Measurements from ENCODE around the gene PNMA6F. TPM values are rescaled to one million over a fixed set of nuclear protein-coding genes. Genes with fewer than 3 reads are reported as not detected.

PNMA6F gene
- total RNA-seq, 4 donors from 2014 or later: not detected

DNA sequence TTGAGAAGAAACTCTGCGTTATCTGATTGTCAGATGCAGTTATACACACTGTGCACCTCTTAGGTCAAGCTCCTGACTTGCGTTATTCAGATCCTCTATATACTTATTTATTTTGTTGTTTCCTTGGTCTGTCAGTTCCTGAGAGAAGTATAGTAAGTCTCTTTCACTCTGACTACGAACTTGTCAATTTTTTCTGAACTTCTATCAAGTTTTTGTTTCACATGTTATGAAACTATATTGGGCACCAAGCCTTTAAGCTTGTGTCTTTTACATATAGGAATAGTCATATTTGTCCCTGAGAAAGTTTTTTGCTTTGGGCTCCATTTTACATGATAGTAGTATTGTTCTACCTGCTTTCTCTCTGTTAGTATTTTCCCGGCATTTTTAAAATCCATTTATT lies 44.1 kb upstream of the PNMA6F start:
- DNase-seq (ENCODE audit: low spot score in 2 of 2): no peak
- WGBS, 2 donors: 80 to 87% methylated on average over 4 of the region's 4 CpGs
- no peak overlapping the region for H3K4me3 ChIP-seq (ENCODE audit: low read depth, poor library complexity, severe bottlenecking)
- intact Hi-C loops (cut with DNase I; ENCODE audit: low total_unique reads): no loop called here
- TF ChIP-seq, protein P1, sequence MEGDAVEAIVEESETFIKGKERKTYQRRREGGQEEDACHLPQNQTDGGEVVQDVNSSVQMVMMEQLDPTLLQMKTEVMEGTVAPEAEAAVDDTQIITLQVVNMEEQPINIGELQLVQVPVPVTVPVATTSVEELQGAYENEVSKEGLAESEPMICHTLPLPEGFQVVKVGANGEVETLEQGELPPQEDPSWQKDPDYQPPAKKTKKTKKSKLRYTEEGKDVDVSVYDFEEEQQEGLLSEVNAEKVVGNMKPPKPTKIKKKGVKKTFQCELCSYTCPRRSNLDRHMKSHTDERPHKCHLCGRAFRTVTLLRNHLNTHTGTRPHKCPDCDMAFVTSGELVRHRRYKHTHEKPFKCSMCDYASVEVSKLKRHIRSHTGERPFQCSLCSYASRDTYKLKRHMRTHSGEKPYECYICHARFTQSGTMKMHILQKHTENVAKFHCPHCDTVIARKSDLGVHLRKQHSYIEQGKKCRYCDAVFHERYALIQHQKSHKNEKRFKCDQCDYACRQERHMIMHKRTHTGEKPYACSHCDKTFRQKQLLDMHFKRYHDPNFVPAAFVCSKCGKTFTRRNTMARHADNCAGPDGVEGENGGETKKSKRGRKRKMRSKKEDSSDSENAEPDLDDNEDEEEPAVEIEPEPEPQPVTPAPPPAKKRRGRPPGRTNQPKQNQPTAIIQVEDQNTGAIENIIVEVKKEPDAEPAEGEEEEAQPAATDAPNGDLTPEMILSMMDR (IDR thresholded peaks at IDR 0.05): no peak
- TF ChIP-seq POLR2A (IDR thresholded peaks at IDR 0.05): no peak

DNA sequence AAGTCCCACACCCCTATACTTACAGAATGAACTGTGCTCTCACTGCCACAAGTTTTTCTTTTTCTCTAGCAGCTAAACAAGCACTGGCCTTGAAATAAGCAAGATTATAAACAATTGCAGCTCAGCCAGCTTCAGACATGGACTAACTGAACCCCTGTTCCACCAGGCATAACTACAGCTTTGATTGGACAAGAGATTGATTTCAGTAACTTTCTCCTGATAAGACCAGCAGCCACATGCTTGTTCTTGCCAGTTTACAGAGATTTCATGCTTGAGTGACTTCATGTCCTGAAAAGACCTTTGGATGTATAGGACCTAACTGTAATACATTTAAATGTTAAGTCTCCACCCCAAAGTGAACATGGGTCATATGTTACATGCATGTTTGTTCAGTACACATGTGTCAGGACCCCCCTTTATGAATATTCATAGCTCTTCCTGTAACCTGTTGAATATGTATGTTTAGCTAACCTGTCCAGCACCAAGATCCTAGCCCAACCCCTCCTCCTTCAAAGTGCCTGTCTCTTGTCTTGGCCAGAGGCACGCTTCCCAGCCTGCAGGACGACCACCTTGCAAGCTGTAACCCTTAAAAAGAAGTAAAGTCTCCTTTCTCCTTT lies 40.3 kb upstream of the PNMA6F start:
- TF ChIP-seq, protein P1 (IDR thresholded peaks at IDR 0.05): no peak
- no peak for TF ChIP-seq POLR2A (IDR thresholded peaks at IDR 0.05)
- DNase-seq (ENCODE audit: low spot score in 2 of 2): no peak
- intact Hi-C loops (cut with DNase I; ENCODE audit: low total_unique reads): no loop called here
- 34 to 56% methylated on average over 2 of the region's 2 CpGs for WGBS, 2 donors
- H3K4me3 ChIP-seq (ENCODE audit: low read depth, poor library complexity, severe bottlenecking): no peak overlapping the region

DNA sequence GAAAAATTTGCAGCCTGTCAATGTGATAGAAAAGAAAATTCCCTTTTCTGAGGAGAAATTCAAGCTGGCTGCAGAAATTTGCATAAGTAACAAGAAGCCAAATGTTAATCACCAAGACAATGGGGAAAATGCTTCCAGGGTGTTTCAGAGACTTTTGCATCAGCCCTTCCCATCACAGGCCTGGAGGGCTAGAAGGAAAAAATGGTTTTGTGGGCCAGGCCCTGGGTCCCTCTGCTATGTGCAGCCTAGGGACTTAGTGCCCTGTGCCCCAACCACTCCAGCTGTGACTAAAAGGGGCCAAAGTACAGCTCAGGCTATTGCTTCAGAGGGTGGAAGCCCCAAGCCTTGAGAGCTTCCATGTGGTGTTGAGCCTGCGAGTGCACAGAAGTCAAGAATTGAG lies 36.3 kb upstream of the PNMA6F start:
- DNase-seq (ENCODE audit: low spot score in 2 of 2): no peak
- TF ChIP-seq, protein P1 (IDR thresholded peaks at IDR 0.05): no peak
- TF ChIP-seq POLR2A (IDR thresholded peaks at IDR 0.05): no peak
- intact Hi-C loops (cut with DNase I; ENCODE audit: low total_unique reads): no loop called here
- WGBS, 2 donors: 100% methylated on average over 1 of the region's 1 CpG
- no peak overlapping the region for H3K4me3 ChIP-seq (ENCODE audit: low read depth, poor library complexity, severe bottlenecking)

DNA sequence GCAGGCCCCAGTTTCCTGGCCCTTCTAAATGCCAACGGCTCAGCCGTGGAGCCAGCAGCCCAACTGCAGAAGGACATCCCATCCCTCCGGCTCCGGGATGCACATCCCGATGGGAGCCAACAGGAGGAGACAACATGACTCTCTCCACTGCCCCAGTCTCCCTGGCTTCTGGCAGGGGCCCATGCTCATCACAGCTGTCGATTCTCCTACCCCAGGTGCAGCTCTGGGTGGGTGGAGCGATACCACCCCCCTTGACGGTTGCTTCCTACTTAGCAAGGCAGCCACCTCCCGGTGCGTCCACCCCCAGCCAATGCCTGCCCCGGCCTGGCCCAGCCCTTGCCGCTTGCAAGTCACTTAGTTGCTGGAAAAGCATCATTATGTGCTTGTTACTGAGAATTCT lies 31.8 kb upstream of the PNMA6F start:
- 77 to 80% methylated on average over 5 to 12 of the region's 12 CpGs for WGBS, 2 donors
- DNase-seq (ENCODE audit: low spot score in 2 of 2): no peak
- intact Hi-C loops (cut with DNase I; ENCODE audit: low total_unique reads): no loop called here
- TF ChIP-seq POLR2A (IDR thresholded peaks at IDR 0.05): no peak
- TF ChIP-seq, protein P1 (IDR thresholded peaks at IDR 0.05): no peak
- H3K4me3 ChIP-seq (ENCODE audit: low read depth, poor library complexity, severe bottlenecking): no peak overlapping the region

DNA sequence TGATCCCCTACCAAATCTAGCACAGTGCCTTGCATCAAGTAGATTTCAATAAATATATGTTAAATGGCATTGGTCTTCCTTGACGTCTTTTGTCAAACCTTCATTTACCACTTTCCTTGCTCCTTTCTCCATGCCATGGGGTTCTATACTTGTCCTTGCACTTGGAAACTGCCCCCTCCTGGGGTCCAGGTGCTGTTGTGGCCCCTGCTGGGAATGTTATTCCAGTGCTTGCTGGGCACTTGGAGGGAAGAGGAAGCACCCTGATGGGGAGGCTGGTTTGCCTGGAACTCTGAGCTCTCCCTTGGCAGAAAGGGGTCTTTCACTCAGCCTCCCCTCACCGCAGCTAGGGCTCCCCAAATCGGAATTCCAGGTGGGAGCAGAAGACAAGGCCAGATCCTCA lies 31.3 kb upstream of the PNMA6F start:
- no peak overlapping the region for H3K4me3 ChIP-seq (ENCODE audit: low read depth, poor library complexity, severe bottlenecking)
- TF ChIP-seq, protein P1 (IDR thresholded peaks at IDR 0.05): no peak
- no peak for TF ChIP-seq POLR2A (IDR thresholded peaks at IDR 0.05)
- DNase-seq (ENCODE audit: low spot score in 2 of 2): no peak
- WGBS, 2 donors: 76 to 77% methylated on average over 3 of the region's 3 CpGs
- intact Hi-C loops (cut with DNase I; ENCODE audit: low total_unique reads): no loop called here

DNA sequence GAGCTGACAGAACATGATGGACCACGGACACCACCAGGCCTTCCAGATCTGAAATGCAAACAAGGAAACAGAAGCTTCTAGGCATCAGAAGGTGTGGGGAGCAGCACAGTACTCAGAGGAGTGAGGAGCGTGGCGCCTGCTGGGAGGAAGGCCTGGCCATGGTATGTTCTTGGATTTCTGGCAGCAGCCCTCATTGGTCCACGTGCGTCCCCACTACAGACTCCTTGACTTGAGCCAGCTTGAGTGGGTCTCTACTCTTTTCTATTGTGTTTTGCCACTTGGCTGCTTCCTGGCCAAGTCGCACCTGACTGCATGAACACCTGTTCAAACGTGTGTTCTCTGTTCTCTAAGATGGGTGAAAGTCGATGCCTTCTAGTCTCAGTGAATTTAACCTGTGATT lies 30.4 kb upstream of the PNMA6F start:
- intact Hi-C loops (cut with DNase I; ENCODE audit: low total_unique reads): no loop called here
- no peak for TF ChIP-seq POLR2A (IDR thresholded peaks at IDR 0.05)
- H3K4me3 ChIP-seq (ENCODE audit: low read depth, poor library complexity, severe bottlenecking): no peak overlapping the region
- WGBS, 2 donors: 84 to 90% methylated on average over 8 of the region's 8 CpGs
- no peak for DNase-seq (ENCODE audit: low spot score in 2 of 2)
